B cell (primary cell): Measurements from ENCODE around the gene MACO1.

Experiments used
- CTCF ChIP-seq: fragments of 200-600 bp; IDR thresholded peaks from one replicate; pipeline ENCODE4 v1.8.0; 2022; ENCODE audit warnings: antibody characterized with exemption, mild to moderate bottlenecking
- EZH2 ChIP-seq: IDR thresholded peaks from 2 replicates; pipeline ENCODE4 v1.6.1; 2012; ENCODE audit warnings: borderline replicate concordance, low read depth, mild to moderate bottlenecking, moderate library complexity, low read length; ENCODE audit not compliant: insufficient read depth, poor library complexity, severe bottlenecking

GRCh38 chr1:25482211-25482610, 51.5 kb downstream of the MACO1 start:
- no peak for TF ChIP-seq CTCF
- TF ChIP-seq EZH2, result no peak
